GM23338 (cell line): ENCODE results near the gene SEC22B.

Source experiments
- CREB1 ChIP-seq: fragments of 250-450 bp; sonication (Bioruptor Pico); IDR thresholded peaks from 2 replicates; pipeline ENCODE4 v1.5.0; 2020; ENCODE audit warnings: low read depth, mild to moderate bottlenecking, moderate library complexity
- CTCF ChIP-seq, 2 experiments: fragments of 200-600 bp in 1 of 2; sonication (generic) in 1 of 2; conservative IDR thresholded peaks; 2 replicates each; pipeline versions ENCODE4 v1.5.1 to v1.6.1; 2016 to 2017; ENCODE audit warnings: antibody characterized with exemption in 2 of 2, low read depth in 2 of 2, mild to moderate bottlenecking in 2 of 2, moderate library complexity in 1 of 2
- ETS1 ChIP-seq: IDR thresholded peaks from 2 replicates; pipeline ENCODE4 v1.6.1; 2016; ENCODE audit warnings: antibody characterized with exemption
- EZH2 ChIP-seq: fragments of 200-600 bp; sonication (generic); IDR thresholded peaks from one replicate; pipeline ENCODE4 v1.8.0; 2017; ENCODE audit warnings: antibody characterized with exemption, mild to moderate bottlenecking, low read depth; ENCODE audit not compliant: unreplicated experiment
- EZH2phosphoT487 ChIP-seq: fragments of 200-600 bp; sonication (generic); IDR thresholded peaks from one replicate; pipeline ENCODE4 v1.8.1; 2018; ENCODE audit warnings: antibody characterized with exemption; ENCODE audit not compliant: unreplicated experiment
- JUNB ChIP-seq: IDR thresholded peaks from one replicate; pipeline ENCODE4 v1.6.1; 2016; ENCODE audit warnings: antibody characterized with exemption; ENCODE audit not compliant: unreplicated experiment
- NANOG ChIP-seq: IDR thresholded peaks from 2 replicates; pipeline ENCODE4 v1.6.1; 2016; ENCODE audit warnings: antibody characterized with exemption, borderline replicate concordance
- POLR2AphosphoS5 ChIP-seq: IDR thresholded peaks from 2 replicates; pipeline ENCODE4 v1.6.1; 2016; ENCODE audit warnings: antibody characterized with exemption, low read depth
- REST ChIP-seq: IDR thresholded peaks from one replicate; pipeline ENCODE4 v1.6.1; 2018; ENCODE audit warnings: antibody characterized with exemption; ENCODE audit not compliant: unreplicated experiment
- STAT1 ChIP-seq: IDR thresholded peaks from one replicate; pipeline ENCODE4 v1.6.1; 2016; ENCODE audit warnings: antibody characterized with exemption; ENCODE audit not compliant: unreplicated experiment
- ZNF114 ChIP-seq: fragments of 250-450 bp; sonication (Bioruptor Pico); IDR thresholded peaks from 2 replicates; pipeline ENCODE4 v1.5.0; 2020; ENCODE audit warnings: mild to moderate bottlenecking, moderate library complexity
- ZNF331 ChIP-seq: fragments of 250-450 bp; sonication (Bioruptor Pico); IDR thresholded peaks from 2 replicates; pipeline ENCODE4 v1.5.0; 2020; ENCODE audit warnings: low read depth, mild to moderate bottlenecking, moderate library complexity
- ZNF462 ChIP-seq: fragments of 250-450 bp; sonication (Bioruptor Pico); IDR thresholded peaks from 2 replicates; pipeline ENCODE4 v1.5.0; 2020; ENCODE audit warnings: mild to moderate bottlenecking, moderate library complexity

- TF ChIP-seq CTCF (conservative IDR thresholded peaks at IDR 0.05; ENCODE audit: low read depth in 2 of 2) (no peak), POLR2AphosphoS5 (no peak), REST (no peak), ETS1 (no peak), EZH2 (no peak), EZH2phosphoT487 (no peak), STAT1 (no peak), NANOG (no peak), JUNB (no peak), ZNF462 (CRISPR knock-in tag) (no peak), ZNF114 (CRISPR knock-in tag) (no peak), CREB1 (CRISPR knock-in tag) (no peak), ZNF331 (CRISPR knock-in tag) (no peak)
Measured at GRCh38 chr1:120178799-120179756, 2.8 kb upstream of the SEC22B start.
